ENCODE measurements around the gene LYRM1. TPM values are rescaled to one million over a fixed set of nuclear protein-coding genes. Genes with fewer than 3 reads are reported as not detected.
"Not testable (repeated sequence)": the region's sequence is repeated elsewhere in the genome, so short reads cannot be mapped to it uniquely, and the experiment has no call there.

LYRM1 gene
- total RNA-seq, 2 donors from 2014 or later = 19.4 to 20.9 TPM

GRCh38 chr16:20973201-20973600 lies 72.6 kb downstream of the LYRM1 start:
- not testable (repeated sequence) for H3K36me3 Mint-ChIP-seq; DNase-seq (ENCODE audit: low spot score in 2 of 2); ATAC-seq; H3K27ac Mint-ChIP-seq; H3K9me3 Mint-ChIP-seq

Other genes starting within 250 kb of the LYRM1 start
- under 1 TPM; 0.31 to 0.55 TPM for gene ACSM1, start 203.1 kb upstream of the LYRM1 start, total RNA-seq
- 10 to 100 TPM; 40.4 to 42.5 TPM for gene THUMPD1, start 159.0 kb upstream of the LYRM1 start, total RNA-seq
- 10 to 100 TPM; 18.1 to 55.0 TPM for gene ACSM3, start 136.8 kb upstream of the LYRM1 start, total RNA-seq
- 10 to 100 TPM; 19.6 to 36.2 TPM for gene ERI2, start 94.3 kb upstream of the LYRM1 start, total RNA-seq
- 10 to 100 TPM; 18.5 to 18.9 TPM for gene REXO5, start 94.2 kb upstream of the LYRM1 start, total RNA-seq
- 10 to 100 TPM in 1 of 2 donors, 1 to 10 TPM in 1; 4.2 to 10.9 TPM for gene DCUN1D3, start 413 bp upstream of the LYRM1 start, total RNA-seq